Measurements from ENCODE around the gene PASK. TPM values are rescaled to one million over a fixed set of nuclear protein-coding genes. Genes with fewer than 3 reads are reported as not detected.

PASK gene
- total and polyA plus RNA-seq, 9 of the 15 experiments (the other 6 are each of a cell fraction or from before 2014, with no cell fraction given), result 1.5 to 30.3 (median 9.9) TPM

DNA sequence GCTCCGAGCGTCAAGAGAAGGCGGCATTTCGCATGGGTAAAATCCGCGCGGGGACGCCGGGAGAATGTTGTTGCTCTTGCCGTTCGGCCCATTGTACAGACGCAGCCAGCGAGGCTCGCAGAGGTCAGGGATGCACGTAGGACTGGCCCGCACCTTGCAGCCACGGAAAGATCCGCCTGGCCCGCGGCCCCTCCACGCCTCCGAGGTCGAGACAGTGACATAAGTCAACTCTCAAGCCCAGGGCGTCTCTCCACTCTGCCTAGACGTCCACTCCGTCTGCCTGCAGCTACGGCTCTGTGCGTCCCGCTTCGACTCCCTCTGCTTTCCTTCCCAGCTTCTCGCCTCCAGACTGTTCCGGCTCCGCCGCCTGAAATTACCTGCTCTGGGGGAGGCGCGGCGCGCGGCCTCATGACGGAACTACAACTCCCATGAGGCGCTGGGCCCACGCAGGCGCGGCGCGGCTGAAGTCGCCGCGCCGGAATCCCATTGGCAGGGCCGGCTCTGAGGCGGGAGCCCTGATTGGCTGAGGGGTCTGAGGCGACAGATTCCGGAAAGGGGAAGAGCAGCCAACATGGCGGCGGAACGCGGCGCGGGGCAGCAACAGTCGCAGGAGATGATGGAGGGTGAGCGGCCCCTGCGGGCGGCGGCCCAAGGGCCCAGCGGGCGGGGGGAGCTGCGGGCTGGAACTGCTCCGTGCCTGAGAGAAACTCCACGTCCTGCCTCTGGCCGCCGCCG is 820 bp upstream of the PASK start, which contains the start of gene PPP1R7 (continued):
- TF ChIP-seq MGA (IDR thresholded peaks at IDR 0.05) (no peak), NBN (IDR thresholded peaks at IDR 0.05; ENCODE audit: low read depth) (0 out of 2 replicates have a peak, but pooled peaks have one; percentile 25), NR2F6 (CRISPR knock-in tag; IDR thresholded peaks at IDR 0.05) (no peak), NELFE (IDR thresholded peaks at IDR 0.05; ENCODE audit: insufficient read depth, insufficient read length) (no peak), SUPT5H (IDR thresholded peaks at IDR 0.05) (peak; percentile 66), MIER1 (IDR thresholded peaks at IDR 0.05; ENCODE audit: low read depth) (no peak), SPI1 (IDR thresholded peaks at IDR 0.05; ENCODE audit: borderline replicate concordance, low read depth, low read length) (peak; percentile 84), TAF15 (IDR thresholded peaks at IDR 0.05; ENCODE audit: low read depth, low read length) (no peak), SIN3B (IDR thresholded peaks at IDR 0.05; ENCODE audit: low read depth) (peak; percentile 91), FIP1L1 (IDR thresholded peaks at IDR 0.05; ENCODE audit: low read depth, low read length, poor library complexity, severe bottlenecking) (peak; percentile 38), PHF20 (IDR thresholded peaks at IDR 0.05; ENCODE audit: partially characterized antibody) (peak; percentile 73), ZFX (CRISPR knock-in tag; IDR thresholded peaks at IDR 0.05) (peak; percentile 35; the same call in 1 of the 2 replicates), MCM7 (IDR thresholded peaks at IDR 0.05) (no peak), MYC (IDR thresholded peaks at IDR 0.05; ENCODE audit: low read depth, low read length) (peak; percentile 41; the same call in 1 of the 2 replicates), MYC (CRISPR knock-in tag; IDR thresholded peaks at IDR 0.05; ENCODE audit: borderline replicate concordance, low read depth) (0 out of 2 replicates have a peak, but pooled peaks have one; percentile 30)
- TF ChIP-seq, protein P1, sequence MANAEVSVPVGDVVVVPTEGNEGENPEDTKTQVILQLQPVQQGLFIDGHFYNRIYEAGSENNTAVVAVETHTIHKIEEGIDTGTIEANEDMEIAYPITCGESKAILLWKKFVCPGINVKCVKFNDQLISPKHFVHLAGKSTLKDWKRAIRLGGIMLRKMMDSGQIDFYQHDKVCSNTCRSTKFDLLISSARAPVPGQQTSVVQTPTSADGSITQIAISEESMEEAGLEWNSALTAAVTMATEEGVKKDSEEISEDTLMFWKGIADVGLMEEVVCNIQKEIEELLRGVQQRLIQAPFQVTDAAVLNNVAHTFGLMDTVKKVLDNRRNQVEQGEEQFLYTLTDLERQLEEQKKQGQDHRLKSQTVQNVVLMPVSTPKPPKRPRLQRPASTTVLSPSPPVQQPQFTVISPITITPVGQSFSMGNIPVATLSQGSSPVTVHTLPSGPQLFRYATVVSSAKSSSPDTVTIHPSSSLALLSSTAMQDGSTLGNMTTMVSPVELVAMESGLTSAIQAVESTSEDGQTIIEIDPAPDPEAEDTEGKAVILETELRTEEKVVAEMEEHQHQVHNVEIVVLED (CRISPR knock-in tag; IDR thresholded peaks at IDR 0.05), result peak; percentile 82
